ENCODE results near the gene KLHL24.
"Not testable (repeated sequence)": the region's sequence is repeated elsewhere in the genome, so short reads cannot be mapped to it uniquely, and the experiment has no call there.

Gene KLHL24, protein sequence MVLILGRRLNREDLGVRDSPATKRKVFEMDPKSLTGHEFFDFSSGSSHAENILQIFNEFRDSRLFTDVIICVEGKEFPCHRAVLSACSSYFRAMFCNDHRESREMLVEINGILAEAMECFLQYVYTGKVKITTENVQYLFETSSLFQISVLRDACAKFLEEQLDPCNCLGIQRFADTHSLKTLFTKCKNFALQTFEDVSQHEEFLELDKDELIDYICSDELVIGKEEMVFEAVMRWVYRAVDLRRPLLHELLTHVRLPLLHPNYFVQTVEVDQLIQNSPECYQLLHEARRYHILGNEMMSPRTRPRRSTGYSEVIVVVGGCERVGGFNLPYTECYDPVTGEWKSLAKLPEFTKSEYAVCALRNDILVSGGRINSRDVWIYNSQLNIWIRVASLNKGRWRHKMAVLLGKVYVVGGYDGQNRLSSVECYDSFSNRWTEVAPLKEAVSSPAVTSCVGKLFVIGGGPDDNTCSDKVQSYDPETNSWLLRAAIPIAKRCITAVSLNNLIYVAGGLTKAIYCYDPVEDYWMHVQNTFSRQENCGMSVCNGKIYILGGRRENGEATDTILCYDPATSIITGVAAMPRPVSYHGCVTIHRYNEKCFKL

GRCh38 chr3:183635431-183636220, at the start of gene KLHL24:
Gene KLHL24, plus strand, starts transcription at chr3:183635623. Its CDS starts 14,734 bp downstream, at chr3:183650357.
- DNase-seq: peak; percentile 73 to 88

- no peak for DNase-seq
These were observed 48.9 kb upstream of the KLHL24 start for GRCh38 chr3:183586477-183586876.

DNA sequence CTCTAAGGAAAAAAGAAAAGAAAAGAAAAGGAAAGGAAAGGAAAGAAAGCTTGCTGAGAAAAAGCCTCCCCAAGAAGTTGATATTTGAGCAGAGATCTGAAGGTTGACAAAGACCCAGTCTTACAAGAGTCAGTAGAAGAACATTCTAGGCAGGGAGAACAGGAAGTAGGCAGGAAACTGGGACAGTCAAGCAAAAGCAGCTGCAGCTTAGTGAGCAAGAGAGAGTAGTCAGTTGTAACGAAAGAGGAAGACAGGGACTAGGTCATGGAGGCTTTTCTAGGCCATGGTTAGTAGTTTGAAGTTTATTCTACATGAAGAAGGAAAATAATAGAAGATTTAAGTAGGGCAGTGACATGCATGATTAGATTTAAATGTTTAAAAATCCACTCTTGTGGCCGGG, 48.1 kb upstream of the KLHL24 start:
- peak in 1 of 2 donors; percentile 93 for DNase-seq

DNA sequence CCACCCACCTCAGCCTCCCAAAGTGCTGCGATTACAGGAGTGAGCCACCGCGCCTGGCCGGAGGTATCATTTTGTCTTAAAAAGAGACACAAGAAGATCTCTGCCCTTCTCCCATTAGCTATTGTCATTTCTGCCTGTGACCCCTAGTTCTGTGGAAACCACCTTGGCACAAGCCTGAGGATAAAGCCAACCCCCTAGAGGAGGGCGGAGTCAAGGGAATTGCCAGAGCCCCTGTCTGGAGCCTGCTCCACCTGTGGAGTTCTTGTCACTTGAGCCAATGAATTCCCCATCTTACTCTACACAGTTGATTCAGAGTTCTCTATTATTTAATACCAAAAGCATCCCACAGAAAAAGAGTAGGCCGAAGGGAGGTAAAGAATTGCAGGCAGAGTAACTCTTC, 45.0 kb upstream of the KLHL24 start:
- no peak for DNase-seq

DNA sequence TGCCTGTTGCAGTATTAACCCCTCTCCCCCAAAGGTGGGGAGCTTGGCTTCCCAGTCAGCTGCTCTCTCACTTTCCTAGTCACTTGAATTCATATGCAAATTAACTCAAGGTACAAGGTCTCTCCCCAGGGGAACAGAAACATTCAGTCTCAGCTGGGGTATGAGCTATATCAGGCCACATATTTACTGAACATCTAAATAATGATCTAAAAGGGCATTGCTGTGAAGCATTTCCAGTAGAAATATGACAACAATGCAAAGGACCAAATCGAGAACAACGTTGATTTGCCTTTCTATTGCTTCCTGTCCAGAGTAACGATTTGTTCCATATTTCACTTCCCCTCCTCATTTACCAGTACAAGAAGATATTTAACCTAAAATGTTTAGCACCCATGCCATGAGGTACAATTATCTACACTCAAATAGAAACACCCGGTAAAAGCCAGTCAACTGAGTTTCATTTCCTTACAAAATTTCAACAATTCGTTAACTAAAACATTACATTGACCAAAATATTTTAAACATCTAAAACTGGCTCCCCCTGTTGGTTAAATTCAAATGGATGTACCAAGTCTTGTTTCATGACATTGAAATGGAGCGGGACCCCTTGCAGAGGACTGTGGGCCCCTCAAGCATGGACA, 43.4 kb upstream of the KLHL24 start:
- peak in 1 of 2 donors; percentile 17 for DNase-seq

DNA sequence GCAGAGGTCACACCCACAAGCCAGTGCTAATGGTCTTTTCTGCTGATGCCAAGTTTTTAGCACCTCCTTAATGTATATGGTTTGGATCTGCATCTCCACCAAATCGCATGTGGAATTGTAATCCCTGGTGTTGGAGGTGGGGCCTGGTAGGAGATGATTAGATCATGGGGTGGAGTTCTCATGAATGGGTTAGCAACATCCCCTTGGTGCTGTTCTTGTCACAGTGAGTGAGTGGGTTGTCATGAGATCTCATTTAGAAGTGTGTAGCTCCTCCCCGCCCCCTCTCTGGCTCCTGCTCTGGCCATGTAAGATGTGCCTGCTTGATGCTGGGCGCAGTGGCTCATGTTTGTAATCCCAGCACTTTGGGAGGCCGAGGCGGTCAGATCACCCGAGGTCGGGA, 42.6 kb upstream of the KLHL24 start:
- no peak for DNase-seq

- DNase-seq: no peak
These were observed 40.8 kb upstream of the KLHL24 start for GRCh38 chr3:183594636-183595035.

- no peak for DNase-seq
These were observed 37.5 kb upstream of the KLHL24 start for GRCh38 chr3:183597959-183598358.

GRCh38 chr3:183611326-183611725, 24.1 kb upstream of the KLHL24 start:
- DNase-seq: not testable (repeated sequence)

DNA sequence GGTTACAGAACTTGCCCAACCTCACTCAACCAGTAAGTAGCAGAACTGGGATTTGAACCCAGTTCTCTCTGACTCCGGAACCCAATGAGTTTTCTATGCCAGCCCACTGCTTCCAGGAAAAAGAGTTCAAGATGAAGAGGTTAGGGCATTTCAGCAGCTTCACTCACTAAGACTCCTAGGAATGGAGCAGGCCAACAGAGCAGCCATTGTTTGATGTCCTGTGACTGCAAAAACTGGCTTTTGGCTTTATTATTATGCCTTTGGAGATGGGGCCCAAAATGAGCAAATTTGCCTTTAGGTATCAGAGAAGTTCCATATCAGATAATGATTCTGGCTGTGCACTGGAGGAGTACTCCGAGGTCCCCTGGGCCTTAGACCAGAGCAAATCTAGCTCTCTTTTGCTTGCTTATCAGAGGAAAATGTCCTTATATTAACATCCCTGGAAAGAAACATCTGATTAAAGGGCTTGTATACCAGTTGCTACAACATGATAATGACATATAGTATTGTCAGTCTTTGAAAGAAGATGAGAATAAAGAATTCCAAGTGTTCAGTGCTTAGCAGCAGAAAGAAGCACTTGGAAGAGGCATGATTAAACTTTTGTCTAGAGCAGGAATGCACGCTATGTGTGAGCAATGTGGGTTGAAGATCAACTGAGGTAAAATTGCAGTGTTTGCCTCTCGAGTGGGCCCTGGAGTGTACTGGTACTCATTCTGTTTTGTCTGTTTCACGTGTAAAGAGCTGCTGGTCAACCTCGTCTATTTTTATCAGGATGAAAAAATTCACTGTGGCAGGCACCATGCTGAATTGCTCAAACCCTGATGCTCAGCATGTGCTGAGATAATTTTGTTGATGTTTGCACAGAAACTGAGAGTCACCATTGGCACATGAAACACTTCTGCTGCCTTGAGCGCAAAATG, 21.8 kb upstream of the KLHL24 start:
- DNase-seq: no peak

- DNase-seq: no peak
These were observed 16.9 kb upstream of the KLHL24 start for GRCh38 chr3:183618542-183618941.

GRCh38 chr3:183619010-183619409, 16.4 kb upstream of the KLHL24 start:
- no peak for DNase-seq

GRCh38 chr3:183619624-183620251, 15.7 kb upstream of the KLHL24 start:
- no peak for DNase-seq

- no peak for DNase-seq
These were observed 15.2 kb upstream of the KLHL24 start for GRCh38 chr3:183620252-183620628.

- not testable (repeated sequence) for DNase-seq
These were observed 12.9 kb upstream of the KLHL24 start for GRCh38 chr3:183622473-183622872.

- DNase-seq: no peak
These were observed 8.4 kb upstream of the KLHL24 start for GRCh38 chr3:183626877-183627594.

- DNase-seq: no peak
These were observed 5.7 kb upstream of the KLHL24 start for GRCh38 chr3:183629546-183630301.

DNA sequence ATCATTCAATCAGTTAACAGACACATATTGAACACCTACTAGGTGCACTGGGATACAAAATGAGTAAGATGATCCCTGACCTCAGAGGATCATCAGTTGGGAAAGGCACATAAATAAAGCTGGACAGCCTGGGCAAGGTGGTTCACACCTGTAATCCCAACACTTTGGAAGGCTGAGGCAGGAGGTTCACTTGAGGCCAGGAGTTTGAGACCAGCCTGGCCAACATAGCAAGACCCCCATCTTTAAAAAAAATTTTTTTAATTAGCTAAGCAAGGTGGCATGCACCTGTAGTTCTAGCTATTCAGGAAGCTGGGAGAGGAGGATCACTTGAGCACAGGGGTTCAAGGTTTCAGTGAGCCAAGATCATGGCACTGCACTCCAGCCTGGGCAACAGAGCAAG, 3.7 kb upstream of the KLHL24 start:
- no peak for DNase-seq

DNA sequence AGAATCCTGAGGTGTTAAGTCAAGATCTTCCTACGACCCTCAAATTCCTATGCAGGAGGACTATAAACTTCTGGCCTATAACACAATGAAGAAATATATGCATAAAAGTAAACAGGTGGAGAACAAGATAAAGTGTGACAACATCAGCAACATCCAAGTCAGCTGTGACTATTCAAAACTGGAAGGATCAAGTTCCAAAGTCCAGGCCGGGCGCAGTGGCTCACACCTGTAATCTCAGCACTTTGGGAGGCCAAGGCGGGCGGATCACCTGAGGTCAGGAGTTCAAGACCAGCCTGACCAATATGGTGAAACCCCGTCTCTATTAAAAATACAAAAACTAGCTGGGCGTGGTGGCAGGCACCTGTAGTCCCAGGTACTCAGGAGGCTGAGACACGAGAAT, 2.7 kb upstream of the KLHL24 start:
- DNase-seq: not testable (repeated sequence)

- DNase-seq: no peak
These were observed 716 bp upstream of the KLHL24 start for GRCh38 chr3:183634707-183635106.
